GM19035 (cell line): ENCODE measurements around the gene ATP5F1A.
"Not testable (repeated sequence)": the region's sequence is repeated elsewhere in the genome, so short reads cannot be mapped to it uniquely, and the experiment has no call there.

Experiments used
- ATAC-seq: cut with Tn5 transposase; IDR thresholded peaks from one replicate; pipeline ENCODE4 v1.9.1; 2021; ENCODE audit not compliant: unreplicated experiment

ATP5F1A gene

GRCh38 chr18:46048641-46049040, 49.5 kb downstream of the ATP5F1A start:
- no peak for ATAC-seq

GRCh38 chr18:46047369-46047768, 50.7 kb downstream of the ATP5F1A start:
- ATAC-seq, result not testable (repeated sequence)

- no peak for ATAC-seq
These were observed 51.4 kb downstream of the ATP5F1A start for GRCh38 chr18:46046688-46047087.

- ATAC-seq, result no peak
These were observed 52.0 kb downstream of the ATP5F1A start for GRCh38 chr18:46046126-46046525.

- ATAC-seq, result no peak
These were observed 55.4 kb downstream of the ATP5F1A start for GRCh38 chr18:46042571-46043123.

GRCh38 chr18:46040747-46041104, 57.4 kb downstream of the ATP5F1A start:
- ATAC-seq, result no peak

GRCh38 chr18:46040033-46040746, 57.9 kb downstream of the ATP5F1A start:
- ATAC-seq, result no peak

GRCh38 chr18:46037512-46038305, 60.4 kb downstream of the ATP5F1A start:
- no peak for ATAC-seq

GRCh38 chr18:46035696-46036680, 62.1 kb downstream of the ATP5F1A start:
- no peak for ATAC-seq

- no peak for ATAC-seq
These were observed 63.9 kb downstream of the ATP5F1A start for GRCh38 chr18:46034230-46034629.

- no peak for ATAC-seq
These were observed 66.4 kb downstream of the ATP5F1A start for GRCh38 chr18:46031741-46032140.
